HG03469 (cell line): Measurements from ENCODE around the gene WNT6.

ENCODE experiments used
- ATAC-seq: cut with Tn5 transposase; IDR thresholded peaks from one replicate; pipeline ENCODE4 v1.9.1; 2021; ENCODE audit warnings: mild to moderate bottlenecking, moderate library complexity, moderate number of reproducible peaks; ENCODE audit not compliant: unreplicated experiment

WNT6 gene

DNA sequence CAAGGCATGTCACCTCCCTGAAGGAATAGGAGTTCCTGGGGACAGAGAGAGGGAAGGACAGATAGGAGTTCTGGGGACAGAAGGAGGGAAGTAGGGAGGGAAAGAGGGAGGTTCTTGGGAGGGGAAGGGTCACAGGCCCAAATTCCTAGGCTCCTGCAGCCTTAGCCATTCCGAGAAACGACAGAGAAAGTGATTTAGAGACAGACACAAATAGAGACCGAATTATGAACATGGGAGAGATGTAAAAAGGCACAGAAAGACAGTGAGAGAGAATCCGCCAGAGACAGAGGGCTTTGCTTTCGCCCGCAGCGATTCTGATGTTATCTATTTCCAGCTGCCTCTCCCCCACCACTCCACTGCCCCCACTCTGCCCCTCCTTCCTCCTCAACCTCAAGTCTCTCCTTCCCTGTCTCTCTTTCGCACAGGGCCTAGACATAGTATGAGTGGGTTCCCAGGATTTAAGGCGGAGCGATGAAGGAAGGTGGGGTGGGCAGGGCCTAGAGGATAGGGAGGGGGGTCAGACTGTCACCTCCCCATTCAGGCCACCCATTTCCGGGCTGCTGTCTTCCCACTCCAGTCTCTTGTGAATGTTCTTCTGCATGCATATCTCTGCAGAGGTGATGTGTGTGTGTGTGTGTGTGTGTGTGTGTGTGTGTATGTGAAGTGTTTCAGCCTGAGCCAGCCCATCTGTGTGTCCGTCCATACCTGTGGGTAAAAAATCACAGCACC, 3.3 kb upstream of the WNT6 start:
- no peak for ATAC-seq

- ATAC-seq: no peak
Observed at GRCh38 chr2:218856896-218857243, 2.7 kb upstream of the WNT6 start.

DNA sequence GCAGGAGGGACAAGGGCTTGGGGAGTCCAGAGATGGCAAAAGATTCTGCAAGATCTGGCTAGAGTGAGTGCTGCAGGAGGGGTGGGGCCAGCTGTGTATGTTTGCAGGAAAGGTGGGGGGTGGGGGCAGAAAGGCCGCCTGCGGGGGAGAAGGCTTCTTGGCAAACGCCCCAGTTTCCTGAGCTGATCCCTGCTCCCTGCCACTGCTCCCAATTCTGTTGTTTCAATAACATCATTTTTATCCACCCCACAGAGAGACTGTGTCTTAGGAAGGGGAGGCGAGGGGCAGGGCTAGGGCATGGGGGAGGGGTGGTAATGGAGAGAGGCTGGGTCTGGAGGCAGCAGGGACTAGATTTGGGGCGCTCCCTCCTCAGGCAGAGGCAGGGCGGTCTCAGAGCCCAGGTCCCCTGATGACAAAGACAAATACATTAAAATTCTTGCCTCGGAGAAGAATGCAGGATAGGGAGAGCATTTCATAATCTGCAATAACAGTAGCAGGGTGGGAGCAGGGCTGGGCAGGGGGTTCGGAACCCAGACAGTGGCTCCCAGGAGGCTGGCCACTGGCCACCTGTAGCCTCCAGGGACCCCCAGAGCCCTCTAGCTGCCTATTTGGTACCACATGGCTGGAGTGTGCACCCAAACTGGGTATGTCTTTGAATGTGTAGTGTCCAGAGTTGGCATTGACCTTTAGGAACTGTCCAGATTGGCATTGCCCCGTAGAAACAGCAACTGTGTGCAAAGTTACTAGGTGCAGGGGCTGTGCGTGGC, 2.1 kb upstream of the WNT6 start:
- no peak for ATAC-seq

DNA sequence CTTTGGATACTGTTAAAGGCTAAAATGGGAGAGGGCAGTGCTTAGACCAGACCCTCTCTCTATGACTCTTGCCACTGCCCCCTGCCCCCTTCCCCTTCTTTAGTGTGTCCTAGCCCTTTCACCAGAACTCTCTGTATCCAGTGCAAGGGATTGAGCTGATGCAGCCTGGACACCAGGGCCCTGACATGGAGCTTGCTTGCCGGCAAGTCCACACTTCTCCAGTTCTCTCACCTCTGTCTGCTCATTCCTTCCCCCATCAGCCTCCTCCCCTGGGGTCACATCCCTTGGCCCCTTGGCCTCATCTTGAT, 1.5 kb upstream of the WNT6 start:
- ATAC-seq: no peak

DNA sequence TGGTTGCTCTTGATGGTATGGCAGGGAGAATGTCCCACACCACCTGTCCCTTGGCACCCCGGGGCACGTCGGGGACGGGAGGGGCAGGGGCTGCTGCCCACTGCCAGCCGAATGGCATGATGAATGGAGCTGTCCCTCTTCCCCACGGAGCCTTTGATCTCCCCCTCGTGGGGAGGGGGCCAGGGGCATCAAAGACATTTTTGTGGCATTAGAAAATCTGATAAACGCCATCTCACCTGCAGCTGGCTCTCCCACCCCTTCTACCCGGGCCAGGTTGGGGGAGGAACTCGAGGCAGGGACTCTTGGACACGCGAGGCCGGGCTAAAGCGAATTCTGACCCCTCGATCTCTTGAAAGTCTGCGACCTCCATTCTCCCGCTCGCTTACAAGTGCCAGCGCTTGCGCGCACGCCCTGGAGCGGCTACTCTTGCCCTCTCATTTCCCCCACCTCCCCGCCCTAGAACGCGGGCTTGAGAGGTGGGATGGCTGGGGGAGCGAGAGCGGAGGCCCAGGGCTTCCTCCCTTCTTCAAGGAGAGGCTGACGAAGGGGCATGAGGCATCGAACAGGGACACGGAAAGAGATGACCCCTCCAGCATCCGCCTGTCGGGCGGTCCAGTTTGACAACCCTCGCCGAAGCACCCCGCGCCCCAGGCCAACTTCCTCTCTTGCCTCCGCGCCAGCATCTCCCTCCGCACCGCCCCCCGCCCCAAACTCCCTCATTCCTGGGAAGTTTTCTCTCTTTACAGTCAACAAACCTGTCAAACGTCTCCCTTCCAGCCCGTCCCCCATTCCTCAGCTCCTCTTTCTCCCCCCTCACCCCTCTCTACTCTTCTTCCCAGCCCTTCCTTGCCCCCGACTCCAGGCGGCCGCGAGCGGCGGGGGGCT, 692 bp upstream of the WNT6 start:
- ATAC-seq: no peak

GRCh38 chr2:218859988-218860831, 605 bp downstream of the WNT6 start:
- ATAC-seq: no peak

- no peak for ATAC-seq
Observed at GRCh38 chr2:218860950-218861381, 1.4 kb downstream of the WNT6 start.

GRCh38 chr2:218861645-218862318, 2.2 kb downstream of the WNT6 start:
- ATAC-seq: no peak

DNA sequence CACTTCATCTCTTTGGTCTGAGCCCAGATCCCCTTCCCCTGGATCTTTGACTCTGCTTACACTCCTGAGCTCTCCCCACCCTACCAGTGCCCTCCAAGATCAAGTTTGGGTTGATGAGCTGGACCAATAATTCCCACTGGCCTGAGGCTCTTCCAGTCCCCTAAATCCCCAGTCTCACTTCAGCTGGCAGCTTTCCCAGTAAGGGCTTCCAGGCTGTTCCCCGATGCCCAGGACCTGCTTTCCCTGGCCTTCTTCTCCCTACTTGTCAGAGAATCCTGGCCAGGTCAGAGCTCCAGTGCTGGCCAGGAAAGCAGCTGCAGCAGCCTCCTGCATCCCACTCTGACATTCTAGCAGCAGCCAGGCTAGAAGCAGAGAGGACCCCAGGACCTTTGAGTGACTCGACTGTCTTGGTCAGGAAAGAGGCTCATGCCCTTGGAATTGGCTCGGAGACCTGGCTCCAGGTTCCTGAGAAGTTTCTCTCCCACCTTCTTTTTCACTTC, 3.5 kb downstream of the WNT6 start:
- no peak for ATAC-seq

DNA sequence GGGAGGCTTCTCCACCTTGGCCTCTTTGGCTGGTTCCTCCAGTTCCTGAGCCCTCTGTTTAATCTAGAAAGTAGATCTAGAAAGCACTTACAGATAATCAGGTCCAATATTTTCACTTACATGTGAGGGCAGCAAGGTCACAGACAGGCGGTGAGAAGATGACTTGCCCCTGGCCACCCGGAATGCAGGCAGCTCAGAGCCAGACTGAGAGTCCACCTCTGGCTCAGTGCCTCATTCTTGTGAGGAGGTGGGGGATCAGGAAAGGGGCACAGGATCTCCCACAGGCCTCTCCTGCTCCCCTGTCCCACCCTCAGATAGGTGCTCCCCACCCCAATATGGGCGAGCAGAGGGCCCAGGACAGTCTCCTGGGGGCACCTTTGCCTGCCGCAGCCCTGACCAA, 5.8 kb downstream of the WNT6 start:
- ATAC-seq: no peak

- ATAC-seq: no peak
Observed at GRCh38 chr2:218865999-218866398, 6.4 kb downstream of the WNT6 start.

- no peak for ATAC-seq
Observed at GRCh38 chr2:218867900-218868299, 8.3 kb downstream of the WNT6 start.

DNA sequence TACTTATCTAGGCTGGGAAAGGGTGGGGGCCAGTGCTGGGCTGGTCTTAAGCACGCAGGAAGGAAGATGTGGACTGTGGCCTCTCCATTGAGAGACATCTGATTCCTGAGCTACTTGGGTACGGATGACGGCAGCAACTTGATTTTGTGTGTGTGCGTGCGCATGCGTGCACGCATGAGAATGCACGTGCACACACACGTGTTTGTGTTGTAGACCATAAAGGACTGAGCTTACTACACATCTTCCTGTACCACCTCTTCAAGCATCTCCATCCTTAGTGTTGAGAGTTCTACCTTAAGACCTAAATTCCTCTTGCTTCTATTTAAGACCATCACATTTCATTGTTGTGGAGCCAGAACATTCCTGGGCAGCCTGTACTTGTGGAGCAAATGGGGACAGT, 9.5 kb downstream of the WNT6 start:
- ATAC-seq: no peak

DNA sequence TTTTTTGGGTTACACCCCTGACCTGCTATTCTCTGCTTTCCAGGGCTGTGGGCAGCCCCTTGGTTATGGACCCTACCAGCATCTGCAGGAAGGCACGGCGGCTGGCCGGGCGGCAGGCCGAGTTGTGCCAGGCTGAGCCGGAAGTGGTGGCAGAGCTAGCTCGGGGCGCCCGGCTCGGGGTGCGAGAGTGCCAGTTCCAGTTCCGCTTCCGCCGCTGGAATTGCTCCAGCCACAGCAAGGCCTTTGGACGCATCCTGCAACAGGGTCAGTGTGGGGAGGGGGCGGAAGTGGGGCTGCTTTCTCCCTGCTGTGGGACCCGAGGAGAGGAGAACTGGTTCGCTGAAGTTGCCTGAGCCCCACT, 11.4 kb downstream of the WNT6 start:
- ATAC-seq: no peak

DNA sequence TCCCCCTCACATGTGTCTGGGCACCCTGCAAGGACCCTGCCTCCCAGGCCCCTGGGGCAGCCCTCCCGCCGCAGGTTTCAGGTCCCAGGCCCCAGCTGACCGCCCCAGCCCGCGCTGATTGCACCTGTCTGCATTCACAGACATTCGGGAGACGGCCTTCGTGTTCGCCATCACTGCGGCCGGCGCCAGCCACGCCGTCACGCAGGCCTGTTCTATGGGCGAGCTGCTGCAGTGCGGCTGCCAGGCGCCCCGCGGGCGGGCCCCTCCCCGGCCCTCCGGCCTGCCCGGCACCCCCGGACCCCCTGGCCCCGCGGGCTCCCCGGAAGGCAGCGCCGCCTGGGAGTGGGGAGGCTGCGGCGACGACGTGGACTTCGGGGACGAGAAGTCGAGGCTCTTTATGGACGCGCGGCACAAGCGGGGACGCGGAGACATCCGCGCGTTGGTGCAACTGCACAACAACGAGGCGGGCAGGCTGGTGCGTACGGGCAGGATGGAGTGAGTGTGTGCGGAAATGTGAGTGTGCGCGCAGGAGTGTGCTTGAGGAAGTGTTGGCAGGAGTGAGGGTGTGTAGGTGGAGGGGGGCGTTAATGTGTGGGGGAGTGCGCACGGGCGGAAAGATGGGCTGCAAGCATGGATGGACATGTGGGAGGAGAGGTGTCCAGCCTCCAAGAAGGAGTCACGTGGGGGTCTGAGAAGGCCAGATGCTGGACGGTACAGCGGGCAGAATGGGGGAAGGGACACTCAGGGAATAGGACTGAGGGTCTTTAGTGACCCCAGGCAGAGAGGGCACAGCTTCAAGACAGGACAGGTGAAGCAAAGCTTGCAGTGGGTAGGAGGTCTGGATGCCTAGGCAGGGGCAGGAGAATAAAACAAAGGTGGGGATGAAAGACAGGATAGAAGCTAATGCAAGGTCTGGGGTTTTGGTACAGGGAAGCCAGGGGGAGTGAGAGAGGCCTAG, 12.0 kb downstream of the WNT6 start:
- no peak for ATAC-seq

DNA sequence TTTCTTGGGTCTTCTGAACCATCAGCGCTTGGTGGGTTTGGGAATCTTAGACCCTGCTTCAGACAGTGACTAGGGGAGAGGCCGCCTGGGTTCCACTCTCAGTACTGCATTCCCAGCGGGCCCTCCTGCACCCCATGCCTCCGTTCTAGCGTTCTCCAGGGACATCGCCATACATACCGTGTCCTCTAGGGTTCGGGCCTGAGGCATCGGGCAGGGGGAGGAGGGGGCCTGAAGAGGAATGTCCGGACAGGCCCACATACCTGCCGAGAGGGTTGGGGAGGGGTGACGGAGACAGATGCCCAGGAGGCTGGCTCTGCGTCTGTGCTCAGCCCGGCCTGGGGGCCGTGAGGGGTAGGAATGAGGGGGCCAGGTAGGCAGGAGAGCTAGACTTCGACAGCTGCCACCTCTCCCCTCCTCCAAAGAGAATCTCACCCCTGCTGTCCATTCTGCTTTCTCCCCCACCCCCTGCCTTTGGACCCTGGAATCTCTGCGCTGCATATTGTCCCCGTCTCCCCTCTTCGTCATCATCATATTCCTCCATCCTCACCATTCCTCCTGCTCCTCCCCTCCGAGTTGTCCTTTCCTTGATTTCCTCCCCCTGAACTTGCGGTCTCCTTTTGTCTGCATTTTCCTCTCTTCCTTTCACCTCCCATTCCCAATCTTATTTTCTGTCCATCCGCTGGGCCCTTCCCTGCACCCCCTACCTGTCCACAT, 13.2 kb downstream of the WNT6 start:
- ATAC-seq: no peak

- no peak for ATAC-seq
Observed at GRCh38 chr2:218873359-218874194, 14.0 kb downstream of the WNT6 start.
